MM.1S (cell line): ENCODE data around the gene PLEKHG1.

ENCODE experiments used
- DNase-seq: peaks from one replicate; pipeline ENCODE4 v3.0.0-alpha.2; 2015
- H2AFZ ChIP-seq: fragments of 300-600 bp; sonication (generic); 2 replicates; pipeline ENCODE4 v1.6.0; 2016; ENCODE audit warnings: antibody characterized with exemption, low read length
- H3F3A ChIP-seq: fragments of 300-600 bp; sonication (generic); 2 replicates; pipeline ENCODE4 v1.6.1; 2016; ENCODE audit warnings: mild to moderate bottlenecking, antibody characterized with exemption, low read length, moderate library complexity, mixed read lengths; ENCODE audit not compliant: insufficient read depth
- H3K27ac ChIP-seq: fragments of 300-600 bp; sonication (generic); 2 replicates; pipeline ENCODE4 v1.5.1; 2016; ENCODE audit warnings: mild to moderate bottlenecking, low read length
- H3K27me3 ChIP-seq: fragments of 300-600 bp; sonication (generic); replicated peaks from 2 replicates; pipeline ENCODE4 v1.6.0; 2016; ENCODE audit warnings: low read length; ENCODE audit not compliant: insufficient read depth
- H3K36me3 ChIP-seq: fragments of 300-600 bp; sonication (generic); replicated peaks from 2 replicates; pipeline ENCODE4 v1.6.1; 2016; ENCODE audit warnings: mild to moderate bottlenecking, low read length, mixed read lengths; ENCODE audit not compliant: insufficient read depth
- H3K4me1 ChIP-seq: fragments of 300-600 bp; sonication (generic); 2 replicates; pipeline ENCODE4 v1.6.1; 2016; ENCODE audit warnings: low read length, mixed read lengths
- H3K4me2 ChIP-seq: fragments of 300-600 bp; sonication (generic); 2 replicates; pipeline ENCODE4 v1.6.0; 2016; ENCODE audit warnings: low read depth, low read length
- H3K4me3 ChIP-seq: fragments of 300-600 bp; sonication (generic); 2 replicates; pipeline ENCODE4 v1.5.1; 2016; ENCODE audit warnings: low read length, mixed read lengths
- H3K79me2 ChIP-seq: fragments of 300-600 bp; sonication (generic); 2 replicates; pipeline ENCODE4 v1.6.1; 2016; ENCODE audit warnings: mixed run types, low read length, mixed read lengths
- H3K9ac ChIP-seq: fragments of 300-600 bp; sonication (generic); 2 replicates; pipeline ENCODE4 v1.6.1; 2016; ENCODE audit warnings: low read length, mixed read lengths
- H3K9me2 ChIP-seq: fragments of 300-600 bp; sonication (generic); replicated peaks from 2 replicates; pipeline ENCODE4 v1.6.1; 2016; ENCODE audit warnings: mild to moderate bottlenecking, low read length, mixed read lengths; ENCODE audit not compliant: insufficient read depth
- H3K9me3 ChIP-seq: fragments of 300-600 bp; sonication (generic); replicated peaks from 2 replicates; pipeline ENCODE4 v1.6.1; 2016; ENCODE audit warnings: mild to moderate bottlenecking, low read length, mixed read lengths; ENCODE audit not compliant: insufficient read depth
- H4K20me1 ChIP-seq: fragments of 300-600 bp; sonication (generic); 2 replicates; pipeline ENCODE4 v1.6.1; 2016; ENCODE audit warnings: mild to moderate bottlenecking, low read length, moderate library complexity, mixed read lengths; ENCODE audit not compliant: insufficient read depth
- EZH2 ChIP-seq: fragments of 300-600 bp; sonication (generic); optimal IDR thresholded peaks from 2 replicates; pipeline ENCODE3; 2017; ENCODE audit warnings: low read depth, mild to moderate bottlenecking, antibody characterized with exemption, low read length, mixed read lengths
- EZH2phosphoT487 ChIP-seq: fragments of 300-600 bp; sonication (generic); IDR thresholded peaks from 2 replicates; pipeline ENCODE4 v1.6.1; 2018; ENCODE audit warnings: antibody characterized with exemption, low read length
- TF ChIP-seq, protein P1 (sequence below): fragments of 300-600 bp; sonication (generic); IDR thresholded peaks from 2 replicates; pipeline ENCODE4 v1.5.1; 2016; ENCODE audit warnings: antibody characterized with exemption, low read length, mixed read lengths

The PLEKHG1 gene

DNA sequence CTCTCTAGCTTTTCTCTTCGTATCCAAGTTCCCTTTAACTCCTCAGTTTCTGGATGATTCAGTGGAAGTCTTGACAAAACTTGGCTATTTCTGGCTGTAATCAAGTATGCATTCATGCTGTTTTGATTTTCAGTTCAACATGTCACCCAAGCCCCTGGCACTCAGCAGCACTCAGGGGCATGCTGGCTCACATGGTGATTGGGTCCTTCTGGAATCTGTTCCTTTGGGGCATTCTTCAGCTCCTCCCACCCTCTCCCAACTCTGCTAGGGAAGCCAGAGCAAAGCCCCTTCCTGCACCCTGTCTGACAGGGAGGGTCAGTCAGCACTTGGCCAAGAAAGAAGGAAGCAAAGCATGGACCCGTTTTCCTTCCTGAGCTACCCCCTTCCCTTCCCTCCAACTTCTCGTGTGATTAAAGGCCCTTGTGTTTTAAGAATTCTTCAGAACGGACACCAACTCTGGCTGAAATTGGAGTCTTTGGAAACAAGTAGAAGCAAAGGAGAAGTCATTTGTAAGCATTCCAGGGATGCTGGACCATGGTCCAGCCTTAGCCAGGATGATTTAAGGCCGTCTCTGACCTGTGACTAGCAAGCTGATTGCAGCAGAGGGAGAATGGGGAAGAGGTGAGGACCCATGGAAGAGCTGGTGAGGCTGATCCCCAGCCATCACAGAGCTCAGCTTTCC lies 7.1 kb downstream of the PLEKHG1 start:
- H4K20me1 ChIP-seq = no peaks in the 10 kb centered on the region
- H3K27me3 ChIP-seq = no peaks in the 10 kb centered on the region
- DNase-seq = no peak
- TF ChIP-seq EZH2 = no peak
- no peak for TF ChIP-seq EZH2phosphoT487
- TF ChIP-seq, protein P1, sequence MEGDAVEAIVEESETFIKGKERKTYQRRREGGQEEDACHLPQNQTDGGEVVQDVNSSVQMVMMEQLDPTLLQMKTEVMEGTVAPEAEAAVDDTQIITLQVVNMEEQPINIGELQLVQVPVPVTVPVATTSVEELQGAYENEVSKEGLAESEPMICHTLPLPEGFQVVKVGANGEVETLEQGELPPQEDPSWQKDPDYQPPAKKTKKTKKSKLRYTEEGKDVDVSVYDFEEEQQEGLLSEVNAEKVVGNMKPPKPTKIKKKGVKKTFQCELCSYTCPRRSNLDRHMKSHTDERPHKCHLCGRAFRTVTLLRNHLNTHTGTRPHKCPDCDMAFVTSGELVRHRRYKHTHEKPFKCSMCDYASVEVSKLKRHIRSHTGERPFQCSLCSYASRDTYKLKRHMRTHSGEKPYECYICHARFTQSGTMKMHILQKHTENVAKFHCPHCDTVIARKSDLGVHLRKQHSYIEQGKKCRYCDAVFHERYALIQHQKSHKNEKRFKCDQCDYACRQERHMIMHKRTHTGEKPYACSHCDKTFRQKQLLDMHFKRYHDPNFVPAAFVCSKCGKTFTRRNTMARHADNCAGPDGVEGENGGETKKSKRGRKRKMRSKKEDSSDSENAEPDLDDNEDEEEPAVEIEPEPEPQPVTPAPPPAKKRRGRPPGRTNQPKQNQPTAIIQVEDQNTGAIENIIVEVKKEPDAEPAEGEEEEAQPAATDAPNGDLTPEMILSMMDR = no peak
- no peaks in the 10 kb centered on the region for H3K9me2 ChIP-seq
- H3K4me2 ChIP-seq = no peak overlapping the region
- no peaks in the 10 kb centered on the region for H3K79me2 ChIP-seq
- no peaks in the 10 kb centered on the region for H3K36me3 ChIP-seq
- no peak overlapping the region for H2AFZ ChIP-seq
- no peaks in the 10 kb centered on the region for H3F3A ChIP-seq
- H3K4me3 ChIP-seq = no peak overlapping the region
- H3K4me1 ChIP-seq = no peaks in the 10 kb centered on the region
- H3K9me3 ChIP-seq = no peaks in the 10 kb centered on the region
- no peak overlapping the region for H3K9ac ChIP-seq
- H3K27ac ChIP-seq = no peak overlapping the region

DNA sequence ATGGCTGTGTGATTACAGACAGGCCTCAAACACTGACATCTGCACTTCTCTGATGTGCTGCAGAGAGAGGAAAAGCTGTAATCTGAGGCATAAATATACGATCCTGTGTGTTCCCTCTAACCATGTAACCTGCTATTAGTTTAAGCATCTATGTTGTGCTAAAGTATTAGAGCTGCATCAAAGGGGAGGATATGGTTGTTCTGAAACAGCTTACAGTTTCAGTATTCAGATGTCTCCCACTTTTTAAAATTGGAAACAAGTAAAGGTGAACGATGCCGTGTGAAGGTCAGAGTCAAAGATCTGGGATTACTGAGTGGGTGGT lies 7.6 kb downstream of the PLEKHG1 start:
- no peaks in the 10 kb centered on the region for H4K20me1 ChIP-seq
- H3K79me2 ChIP-seq = no peaks in the 10 kb centered on the region
- H3K27me3 ChIP-seq = no peaks in the 10 kb centered on the region
- H3K4me3 ChIP-seq = no peak overlapping the region
- no peak overlapping the region for H3K27ac ChIP-seq
- no peak for TF ChIP-seq EZH2
- TF ChIP-seq, protein P1 = no peak
- TF ChIP-seq EZH2phosphoT487 = no peak
- H3K4me1 ChIP-seq = no peaks in the 10 kb centered on the region
- no peaks in the 10 kb centered on the region for H3F3A ChIP-seq
- H2AFZ ChIP-seq = no peak overlapping the region
- no peaks in the 10 kb centered on the region for H3K9me3 ChIP-seq
- no peak for DNase-seq
- no peak overlapping the region for H3K9ac ChIP-seq
- no peaks in the 10 kb centered on the region for H3K36me3 ChIP-seq
- no peak overlapping the region for H3K4me2 ChIP-seq
- no peaks in the 10 kb centered on the region for H3K9me2 ChIP-seq

DNA sequence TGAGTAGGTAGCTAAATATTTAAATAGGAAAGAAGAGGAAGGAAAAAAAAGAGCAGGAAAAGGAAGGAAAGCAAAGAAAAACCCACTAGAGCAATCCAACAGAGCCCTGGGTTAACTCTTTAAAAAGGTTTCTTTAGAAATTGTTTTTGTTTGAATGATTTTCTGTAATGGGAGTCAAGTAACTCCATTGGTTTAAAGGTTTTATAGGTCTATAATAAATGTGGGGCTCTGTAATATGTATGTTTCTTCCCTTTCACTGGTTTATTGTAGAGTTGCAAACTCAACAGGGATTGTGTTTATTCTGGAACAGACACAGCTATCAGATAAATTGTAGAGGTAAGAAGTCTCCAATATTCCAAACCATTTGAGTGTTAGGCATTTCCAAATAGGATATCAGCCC lies 10.9 kb downstream of the PLEKHG1 start:
- Histone ChIP-seq H3K27me3 (no peaks in the 10 kb centered on the region), H3K4me3 (no peak overlapping the region), H3K36me3 (no peaks in the 10 kb centered on the region), H3K9me3 (no peaks in the 10 kb centered on the region), H3K4me2 (no peak overlapping the region), H3K27ac (no peak overlapping the region), H3K79me2 (no peaks in the 10 kb centered on the region), H3K4me1 (no peaks in the 10 kb centered on the region), H3K9ac (no peak overlapping the region), H3K9me2 (no peaks in the 10 kb centered on the region), H2AFZ (no peak overlapping the region), H4K20me1 (no peaks in the 10 kb centered on the region), H3F3A (no peaks in the 10 kb centered on the region)
- TF ChIP-seq, protein P1 = no peak
- TF ChIP-seq EZH2phosphoT487 (no peak), EZH2 (no peak)
- no peak for DNase-seq
